ENCODE data around the gene ARHGAP1.

- TF ChIP-seq, protein P1, sequence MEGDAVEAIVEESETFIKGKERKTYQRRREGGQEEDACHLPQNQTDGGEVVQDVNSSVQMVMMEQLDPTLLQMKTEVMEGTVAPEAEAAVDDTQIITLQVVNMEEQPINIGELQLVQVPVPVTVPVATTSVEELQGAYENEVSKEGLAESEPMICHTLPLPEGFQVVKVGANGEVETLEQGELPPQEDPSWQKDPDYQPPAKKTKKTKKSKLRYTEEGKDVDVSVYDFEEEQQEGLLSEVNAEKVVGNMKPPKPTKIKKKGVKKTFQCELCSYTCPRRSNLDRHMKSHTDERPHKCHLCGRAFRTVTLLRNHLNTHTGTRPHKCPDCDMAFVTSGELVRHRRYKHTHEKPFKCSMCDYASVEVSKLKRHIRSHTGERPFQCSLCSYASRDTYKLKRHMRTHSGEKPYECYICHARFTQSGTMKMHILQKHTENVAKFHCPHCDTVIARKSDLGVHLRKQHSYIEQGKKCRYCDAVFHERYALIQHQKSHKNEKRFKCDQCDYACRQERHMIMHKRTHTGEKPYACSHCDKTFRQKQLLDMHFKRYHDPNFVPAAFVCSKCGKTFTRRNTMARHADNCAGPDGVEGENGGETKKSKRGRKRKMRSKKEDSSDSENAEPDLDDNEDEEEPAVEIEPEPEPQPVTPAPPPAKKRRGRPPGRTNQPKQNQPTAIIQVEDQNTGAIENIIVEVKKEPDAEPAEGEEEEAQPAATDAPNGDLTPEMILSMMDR (conservative IDR thresholded peaks at IDR 0.05; ENCODE audit: low read depth, low read length) = no peak
- TF ChIP-seq RAD21 (IDR thresholded peaks at IDR 0.05; ENCODE audit: low read length) = no peak
- TF ChIP-seq MXI1 (IDR thresholded peaks at IDR 0.05; ENCODE audit: borderline replicate concordance, low read depth, low read length) = no peak
- TF ChIP-seq POLR2A (IDR thresholded peaks at IDR 0.05; ENCODE audit: low read depth, low read length) = no peak
- no peak for TF ChIP-seq FOS (IDR thresholded peaks at IDR 0.05; ENCODE audit: low read depth, low read length)
- no peak for TF ChIP-seq RFX5 (IDR thresholded peaks at IDR 0.05; ENCODE audit: low read depth, low read length)
- TF ChIP-seq RCOR1 (IDR thresholded peaks at IDR 0.05; ENCODE audit: insufficient replicate concordance, low read length) = no peak
- no peak for TF ChIP-seq USF2 (IDR thresholded peaks at IDR 0.05; ENCODE audit: low read depth, low read length)
- no peak for TF ChIP-seq ELK1 (IDR thresholded peaks at IDR 0.05; ENCODE audit: borderline replicate concordance, low read depth, low read length)
Measured at GRCh38 chr11:46745328-46745727, 44.9 kb upstream of the ARHGAP1 start.
